HAP-1 (cell line): Measurements from ENCODE around the gene GFOD1.
"Not testable (repeated sequence)": the region's sequence is repeated elsewhere in the genome, so short reads cannot be mapped to it uniquely, and the experiment has no call there.

Source experiments
- DNase-seq, 2 experiments: peaks; one replicate each; pipeline ENCODE4 v3.0.0-alpha.2; 2016 to 2020; ENCODE audit warnings: low spot score in 2 of 2
- H3K27me3 ChIP-seq: fragments of 250-450 bp; sonication (Bioruptor Pico); 2 replicates; pipeline ENCODE4 v1.5.1; 2020; ENCODE audit warnings: low read depth, mild to moderate bottlenecking, moderate library complexity
- H3K36me3 ChIP-seq: fragments of 250-450 bp; sonication (Bioruptor Pico); replicated peaks from 2 replicates; pipeline ENCODE4 v1.5.1; 2020; ENCODE audit warnings: mild to moderate bottlenecking
- H3K4me1 ChIP-seq: fragments of 250-450 bp; sonication (Bioruptor Pico); 2 replicates; pipeline ENCODE4 v1.5.1; 2020; ENCODE audit warnings: mild to moderate bottlenecking
- H3K4me3 ChIP-seq: fragments of 250-450 bp; sonication (Bioruptor Pico); 2 replicates; pipeline ENCODE4 v1.5.1; 2020; ENCODE audit warnings: mild to moderate bottlenecking, moderate library complexity
- H3K9me3 ChIP-seq: fragments of 250-450 bp; sonication (Bioruptor Pico); 2 replicates; pipeline ENCODE4 v1.5.1; 2020; ENCODE audit warnings: mild to moderate bottlenecking, moderate library complexity
- in situ Hi-C: fragments of 300-500 bp; cut with MboI; formaldehyde crosslinking; loops from 3 replicates; pipeline ENCODE4 v1.14.3; 2020; ENCODE audit warnings: low sequenced_read_pairs, inconsistent platforms, mixed read lengths

The GFOD1 gene

GRCh38 chr6:13389237-13389636, 98.2 kb downstream of the GFOD1 start:
- DNase-seq, H3K4me3 ChIP-seq, H3K9me3 ChIP-seq, H3K36me3 ChIP-seq, in situ Hi-C loops, H3K27me3 ChIP-seq, H3K4me1 ChIP-seq: not testable (repeated sequence)

- DNase-seq, H3K9me3 ChIP-seq, H3K27me3 ChIP-seq, H3K4me3 ChIP-seq, in situ Hi-C loops, H3K4me1 ChIP-seq, H3K36me3 ChIP-seq: not testable (repeated sequence)
Observed at GRCh38 chr6:13388769-13389168, 98.6 kb downstream of the GFOD1 start.

- H3K4me1 ChIP-seq: no peaks in the 10 kb centered on the region
- in situ Hi-C loops: no loop called here
- DNase-seq: no peak
- H3K9me3 ChIP-seq: peaks cover 4% of the 10 kb centered on the region; the same call in 1 of the 2 replicates
- H3K36me3 ChIP-seq: no peaks in the 10 kb centered on the region
- no peaks in the 10 kb centered on the region for H3K27me3 ChIP-seq
- no peak overlapping the region for H3K4me3 ChIP-seq
Observed at GRCh38 chr6:13384966-13385365, 102.4 kb downstream of the GFOD1 start.

GRCh38 chr6:13384506-13384905, 102.9 kb downstream of the GFOD1 start:
- in situ Hi-C loops: no loop called here
- Histone ChIP-seq H3K9me3 (peaks cover 4% of the 10 kb centered on the region; the same call in 1 of the 2 replicates), H3K27me3 (no peaks in the 10 kb centered on the region), H3K4me3 (no peak overlapping the region), H3K36me3 (no peaks in the 10 kb centered on the region), H3K4me1 (no peaks in the 10 kb centered on the region)
- DNase-seq: no peak

GRCh38 chr6:13383328-13384163, 103.9 kb downstream of the GFOD1 start:
- Histone ChIP-seq H3K9me3 (no peaks in the 10 kb centered on the region), H3K27me3 (no peaks in the 10 kb centered on the region), H3K4me3 (no peak overlapping the region), H3K4me1 (no peaks in the 10 kb centered on the region), H3K36me3 (no peaks in the 10 kb centered on the region)
- in situ Hi-C loops: no loop called here
- DNase-seq: no peak

- Histone ChIP-seq H3K4me1 (no peaks in the 10 kb centered on the region), H3K27me3 (no peaks in the 10 kb centered on the region), H3K4me3 (no peak overlapping the region), H3K9me3 (no peaks in the 10 kb centered on the region), H3K36me3 (no peaks in the 10 kb centered on the region)
- no peak for DNase-seq
- in situ Hi-C loops: no loop called here
Observed at GRCh38 chr6:13380761-13381160, 106.6 kb downstream of the GFOD1 start.

- DNase-seq: no peak
- H3K4me1 ChIP-seq: peaks cover under 1% of the 10 kb centered on the region
- H3K36me3 ChIP-seq: no peaks in the 10 kb centered on the region
- no peaks in the 10 kb centered on the region for H3K27me3 ChIP-seq
- no peaks in the 10 kb centered on the region for H3K9me3 ChIP-seq
- no peak overlapping the region for H3K4me3 ChIP-seq
- in situ Hi-C loops: no loop called here
Observed at GRCh38 chr6:13378669-13379590, 108.5 kb downstream of the GFOD1 start.

GRCh38 chr6:13377054-13377758, 110.2 kb downstream of the GFOD1 start:
- DNase-seq: no peak
- Histone ChIP-seq H3K4me3 (no peak overlapping the region), H3K9me3 (no peaks in the 10 kb centered on the region), H3K4me1 (peaks cover 11% of the 10 kb centered on the region), H3K27me3 (no peaks in the 10 kb centered on the region), H3K36me3 (no peaks in the 10 kb centered on the region)
- in situ Hi-C loops: no loop called here

- peaks cover 11% of the 10 kb centered on the region for H3K4me1 ChIP-seq
- H3K27me3 ChIP-seq: no peaks in the 10 kb centered on the region
- H3K4me3 ChIP-seq: no peak overlapping the region
- in situ Hi-C loops: no loop called here
- DNase-seq: no peak
- no peaks in the 10 kb centered on the region for H3K9me3 ChIP-seq
- no peaks in the 10 kb centered on the region for H3K36me3 ChIP-seq
Observed at GRCh38 chr6:13375360-13375878, 112.0 kb downstream of the GFOD1 start.

- DNase-seq: no peak
- peaks cover 11% of the 10 kb centered on the region for H3K4me1 ChIP-seq
- no peaks in the 10 kb centered on the region for H3K27me3 ChIP-seq
- H3K4me3 ChIP-seq: no peak overlapping the region
- in situ Hi-C loops: no loop called here
- H3K9me3 ChIP-seq: no peaks in the 10 kb centered on the region
- H3K36me3 ChIP-seq: no peaks in the 10 kb centered on the region
Observed at GRCh38 chr6:13373919-13374318, 113.5 kb downstream of the GFOD1 start.

GRCh38 chr6:13373488-13373886, 113.9 kb downstream of the GFOD1 start:
- peaks cover 11% of the 10 kb centered on the region for H3K4me1 ChIP-seq
- DNase-seq: peak in 1 of 2 experiments; percentile 22

GRCh38 chr6:13372688-13373487, 114.5 kb downstream of the GFOD1 start:
- in situ Hi-C loops: no loop called here
- peaks cover 11% of the 10 kb centered on the region for H3K4me1 ChIP-seq
- H3K4me3 ChIP-seq: no peak overlapping the region
- no peak for DNase-seq
- no peaks in the 10 kb centered on the region for H3K27me3 ChIP-seq
- H3K9me3 ChIP-seq: no peaks in the 10 kb centered on the region
- no peaks in the 10 kb centered on the region for H3K36me3 ChIP-seq

More at GRCh38 chr6:13373488-13373886, 113.9 kb downstream of the GFOD1 start:
- in situ Hi-C loops: no loop called here
- Histone ChIP-seq H3K9me3 (no peaks in the 10 kb centered on the region), H3K27me3 (no peaks in the 10 kb centered on the region), H3K36me3 (no peaks in the 10 kb centered on the region), H3K4me3 (no peak overlapping the region)

- Histone ChIP-seq H3K36me3 (no peaks in the 10 kb centered on the region), H3K27me3 (no peaks in the 10 kb centered on the region), H3K4me3 (no peak overlapping the region), H3K4me1 (peaks cover 11% of the 10 kb centered on the region), H3K9me3 (no peaks in the 10 kb centered on the region)
- in situ Hi-C loops: no loop called here
- no peak for DNase-seq
Observed at GRCh38 chr6:13372076-13372475, 115.3 kb downstream of the GFOD1 start.
